ENCODE measurements around the gene TRDN. TPM values are rescaled to one million over a fixed set of nuclear protein-coding genes. Genes with fewer than 3 reads are reported as not detected.

The TRDN gene
- total RNA-seq, 1 donor, result not detected

DNA sequence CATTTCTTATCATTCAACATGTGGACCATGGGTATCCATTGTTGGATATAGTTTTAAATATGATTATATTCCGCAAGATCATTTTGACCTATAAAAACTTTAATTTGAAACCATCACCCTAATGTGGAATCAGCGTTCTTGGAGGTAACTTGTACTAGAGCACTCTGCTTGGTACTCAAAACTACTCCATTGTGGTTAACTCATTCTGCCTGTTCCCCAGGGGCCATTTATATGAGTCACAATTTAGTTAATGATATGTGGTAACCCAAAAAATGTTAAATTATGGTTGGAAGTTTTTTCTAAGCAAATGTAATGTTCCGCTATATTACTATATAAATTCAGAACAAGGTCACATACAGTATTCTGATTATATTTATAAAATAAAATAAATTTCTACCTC, 109.3 kb downstream of the TRDN start:
- H3K4me1 ChIP-seq (ENCODE audit: insufficient read depth, low read length), result no peaks in the 10 kb centered on the region
- H3K27ac ChIP-seq (ENCODE audit: low read depth, low read length), result no peak overlapping the region
- H3K36me3 ChIP-seq (ENCODE audit: insufficient read depth, low read length), result no peaks in the 10 kb centered on the region
- no peaks in the 10 kb centered on the region for H3K27me3 ChIP-seq (ENCODE audit: insufficient read depth, low read length)
- no peak overlapping the region for H2AFZ ChIP-seq (ENCODE audit: low read length)
- TF ChIP-seq, protein P1, sequence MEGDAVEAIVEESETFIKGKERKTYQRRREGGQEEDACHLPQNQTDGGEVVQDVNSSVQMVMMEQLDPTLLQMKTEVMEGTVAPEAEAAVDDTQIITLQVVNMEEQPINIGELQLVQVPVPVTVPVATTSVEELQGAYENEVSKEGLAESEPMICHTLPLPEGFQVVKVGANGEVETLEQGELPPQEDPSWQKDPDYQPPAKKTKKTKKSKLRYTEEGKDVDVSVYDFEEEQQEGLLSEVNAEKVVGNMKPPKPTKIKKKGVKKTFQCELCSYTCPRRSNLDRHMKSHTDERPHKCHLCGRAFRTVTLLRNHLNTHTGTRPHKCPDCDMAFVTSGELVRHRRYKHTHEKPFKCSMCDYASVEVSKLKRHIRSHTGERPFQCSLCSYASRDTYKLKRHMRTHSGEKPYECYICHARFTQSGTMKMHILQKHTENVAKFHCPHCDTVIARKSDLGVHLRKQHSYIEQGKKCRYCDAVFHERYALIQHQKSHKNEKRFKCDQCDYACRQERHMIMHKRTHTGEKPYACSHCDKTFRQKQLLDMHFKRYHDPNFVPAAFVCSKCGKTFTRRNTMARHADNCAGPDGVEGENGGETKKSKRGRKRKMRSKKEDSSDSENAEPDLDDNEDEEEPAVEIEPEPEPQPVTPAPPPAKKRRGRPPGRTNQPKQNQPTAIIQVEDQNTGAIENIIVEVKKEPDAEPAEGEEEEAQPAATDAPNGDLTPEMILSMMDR (IDR thresholded peaks at IDR 0.05; ENCODE audit: extremely low read depth, low read depth, low read length), result no peak
- H3K4me3 ChIP-seq (ENCODE audit: insufficient read depth, low read length), result no peak overlapping the region
- H3K79me2 ChIP-seq (ENCODE audit: insufficient read depth, low read length), result no peaks in the 10 kb centered on the region
- H3K4me2 ChIP-seq (ENCODE audit: insufficient read depth, low read length), result no peak overlapping the region
- H3K9me3 ChIP-seq (ENCODE audit: low read depth, low read length), result no peaks in the 10 kb centered on the region
- no peak for DNase-seq (ENCODE audit: insufficient read length, low spot score, missing footprints)
- H4K20me1 ChIP-seq (ENCODE audit: insufficient read depth, low read length), result no peaks in the 10 kb centered on the region

DNA sequence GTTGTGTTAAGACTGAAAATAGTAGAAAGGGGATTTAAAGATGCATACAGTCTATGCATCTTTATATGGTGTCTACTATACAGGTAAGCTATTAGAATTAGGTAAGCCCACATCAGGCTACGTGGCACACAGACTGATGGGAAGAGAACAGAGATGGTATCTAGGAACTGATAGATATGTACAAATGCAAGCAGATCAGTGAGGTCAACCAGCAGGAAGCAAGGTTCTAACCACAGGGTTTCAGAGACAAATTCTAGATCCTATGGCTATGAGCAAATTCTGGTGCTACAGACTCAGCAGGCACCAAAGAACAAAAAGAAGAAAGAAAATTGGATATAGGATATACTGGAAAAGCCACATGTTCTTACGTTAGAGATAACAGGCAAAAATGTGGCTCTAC, 110.6 kb downstream of the TRDN start:
- no peaks in the 10 kb centered on the region for H3K27me3 ChIP-seq (ENCODE audit: insufficient read depth, low read length)
- H4K20me1 ChIP-seq (ENCODE audit: insufficient read depth, low read length), result no peaks in the 10 kb centered on the region
- no peaks in the 10 kb centered on the region for H3K79me2 ChIP-seq (ENCODE audit: insufficient read depth, low read length)
- H3K27ac ChIP-seq (ENCODE audit: low read depth, low read length), result no peak overlapping the region
- H3K36me3 ChIP-seq (ENCODE audit: insufficient read depth, low read length), result no peaks in the 10 kb centered on the region
- no peaks in the 10 kb centered on the region for H3K4me1 ChIP-seq (ENCODE audit: insufficient read depth, low read length)
- DNase-seq (ENCODE audit: insufficient read length, low spot score, missing footprints), result no peak
- no peak overlapping the region for H3K4me2 ChIP-seq (ENCODE audit: insufficient read depth, low read length)
- H3K9me3 ChIP-seq (ENCODE audit: low read depth, low read length), result no peaks in the 10 kb centered on the region
- no peak overlapping the region for H3K4me3 ChIP-seq (ENCODE audit: insufficient read depth, low read length)
- no peak overlapping the region for H2AFZ ChIP-seq (ENCODE audit: low read length)
- TF ChIP-seq, protein P1 (IDR thresholded peaks at IDR 0.05; ENCODE audit: extremely low read depth, low read depth, low read length), result no peak

DNA sequence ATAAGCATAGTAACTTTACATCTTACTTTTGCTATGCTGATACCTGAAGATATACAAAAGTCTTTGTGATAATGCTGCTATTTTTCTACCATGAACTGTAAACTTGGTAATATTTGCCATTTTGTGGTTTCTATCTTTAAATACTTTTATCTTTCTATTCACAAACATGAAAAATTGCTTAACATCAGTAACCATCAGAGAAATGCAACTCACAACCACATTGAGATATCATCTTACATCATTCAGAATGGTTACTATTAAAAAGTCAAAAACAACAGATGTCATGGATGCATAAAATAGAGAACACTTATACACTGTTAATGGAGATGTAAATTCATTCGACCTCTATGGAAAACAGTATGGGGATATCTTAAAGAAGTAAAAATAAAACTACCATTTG, 112.0 kb downstream of the TRDN start:
- Histone ChIP-seq H3K9me3 (ENCODE audit: low read depth, low read length) (no peaks in the 10 kb centered on the region), H3K27ac (ENCODE audit: low read depth, low read length) (no peak overlapping the region), H2AFZ (ENCODE audit: low read length) (no peak overlapping the region), H3K79me2 (ENCODE audit: insufficient read depth, low read length) (no peaks in the 10 kb centered on the region), H4K20me1 (ENCODE audit: insufficient read depth, low read length) (no peaks in the 10 kb centered on the region), H3K4me1 (ENCODE audit: insufficient read depth, low read length) (no peaks in the 10 kb centered on the region), H3K27me3 (ENCODE audit: insufficient read depth, low read length) (no peaks in the 10 kb centered on the region), H3K36me3 (ENCODE audit: insufficient read depth, low read length) (no peaks in the 10 kb centered on the region), H3K4me2 (ENCODE audit: insufficient read depth, low read length) (no peak overlapping the region), H3K4me3 (ENCODE audit: insufficient read depth, low read length) (no peak overlapping the region)
- DNase-seq (ENCODE audit: insufficient read length, low spot score, missing footprints), result no peak
- TF ChIP-seq, protein P1 (IDR thresholded peaks at IDR 0.05; ENCODE audit: extremely low read depth, low read depth, low read length), result no peak

DNA sequence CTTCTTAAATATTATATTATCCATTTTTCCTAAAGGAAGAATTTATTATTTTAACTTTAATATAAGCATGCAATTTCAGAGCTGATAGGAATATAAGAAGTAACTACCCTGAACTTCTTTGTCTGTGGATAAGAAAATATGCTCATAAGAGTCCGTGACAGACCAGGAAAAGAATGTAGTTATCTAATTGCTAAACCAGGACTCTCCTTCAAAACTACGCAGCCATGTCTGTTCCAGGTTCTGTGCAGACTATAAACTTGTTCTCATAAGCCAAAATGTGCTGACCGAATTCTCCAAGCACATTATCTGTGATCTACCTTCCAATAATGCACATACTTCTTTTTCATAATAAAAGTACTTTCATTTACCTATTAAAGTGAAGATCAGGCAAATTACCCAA, 116.5 kb downstream of the TRDN start:
- Histone ChIP-seq H3K9me3 (ENCODE audit: low read depth, low read length) (no peaks in the 10 kb centered on the region), H3K79me2 (ENCODE audit: insufficient read depth, low read length) (no peaks in the 10 kb centered on the region), H4K20me1 (ENCODE audit: insufficient read depth, low read length) (no peaks in the 10 kb centered on the region), H3K27me3 (ENCODE audit: insufficient read depth, low read length) (no peaks in the 10 kb centered on the region), H3K4me3 (ENCODE audit: insufficient read depth, low read length) (no peak overlapping the region), H3K4me1 (ENCODE audit: insufficient read depth, low read length) (no peaks in the 10 kb centered on the region), H2AFZ (ENCODE audit: low read length) (no peak overlapping the region), H3K36me3 (ENCODE audit: insufficient read depth, low read length) (no peaks in the 10 kb centered on the region), H3K4me2 (ENCODE audit: insufficient read depth, low read length) (no peak overlapping the region), H3K27ac (ENCODE audit: low read depth, low read length) (no peak overlapping the region)
- DNase-seq (ENCODE audit: insufficient read length, low spot score, missing footprints), result no peak
- TF ChIP-seq, protein P1 (IDR thresholded peaks at IDR 0.05; ENCODE audit: extremely low read depth, low read depth, low read length), result no peak
